H1 (cell line): ENCODE measurements around the gene DPY19L2.
"Not testable (repeated sequence)": the region's sequence is repeated elsewhere in the genome, so short reads cannot be mapped to it uniquely, and the experiment has no call there.

Experiments
- CHD2 ChIP-seq: IDR thresholded peaks from 2 replicates; pipeline ENCODE4 v1.6.1; 2012; ENCODE audit warnings: low read length, improper control_type of control experiment
- POLR2A ChIP-seq, 2 experiments: IDR thresholded peaks; 1 replicate in 1 of 2; 2 replicates in 1 of 2; pipeline ENCODE4 v1.6.1; 2011; ENCODE audit warnings: low read depth in 2 of 2, low read length in 2 of 2, mild to moderate bottlenecking in 2 of 2; ENCODE audit errors: control extremely low read depth in 1 of 2
- RAD21 ChIP-seq, 2 experiments: IDR thresholded peaks in 1 of 2; conservative IDR thresholded peaks in 1 of 2; 2 replicates each; pipeline ENCODE4 v1.6.1; 2011; ENCODE audit warnings: low read depth in 2 of 2, low read length in 2 of 2, improper control_type of control experiment in 1 of 2, inconsistent platforms in 1 of 2, mild to moderate bottlenecking in 1 of 2, moderate library complexity in 1 of 2
- SAP30 ChIP-seq: fragments of 300-600 bp; sonication (generic); IDR thresholded peaks from 2 replicates; pipeline ENCODE4 v1.7.1; 2012; ENCODE audit warnings: low read length, moderate library complexity, mild to moderate bottlenecking, inconsistent platforms; ENCODE audit not compliant: insufficient read depth, insufficient replicate concordance

- not testable (repeated sequence) for TF ChIP-seq RAD21 (IDR thresholded peaks at IDR 0.05 in 1 of 2, conservative IDR thresholded peaks at IDR 0.05 in 1 of 2; ENCODE audit: low read depth in 2 of 2, low read length in 2 of 2); CHD2; POLR2A (IDR thresholded peaks at IDR 0.05; ENCODE audit: control extremely low read depth in 1 of 2, low read depth in 2 of 2, low read length in 2 of 2); SAP30
Observed at GRCh38 chr12:63558445-63558844, 109.8 kb downstream of the DPY19L2 start.
